Type B pancreatic cell (in vitro differentiated cells): ENCODE results near the gene MRPS15. TPM values are rescaled to one million over a fixed set of nuclear protein-coding genes. Genes with fewer than 3 reads are reported as not detected.
"Not testable (repeated sequence)": the region's sequence is repeated elsewhere in the genome, so short reads cannot be mapped to it uniquely, and the experiment has no call there.

Experiments used
- DNase-seq: peaks from one replicate; pipeline ENCODE4 v3.0.0; 2021; ENCODE audit warnings: mixed read lengths; ENCODE audit not compliant: unreplicated experiment; ENCODE audit errors: extremely low spot score
- H3K27ac Mint-ChIP-seq: 2 replicates; pipeline ENCODE4 v1.8.0; 2021; ENCODE audit warnings: mild to moderate bottlenecking, mixed read lengths
- H3K27me3 Mint-ChIP-seq: 2 replicates; pipeline ENCODE4 v1.8.0; 2021; ENCODE audit warnings: mixed read lengths
- H3K36me3 Mint-ChIP-seq: 2 replicates; pipeline ENCODE4 v1.8.0; 2021; ENCODE audit warnings: mixed read lengths
- H3K4me1 Mint-ChIP-seq: one replicate; pipeline ENCODE4 v1.8.0; 2021; ENCODE audit warnings: mixed read lengths; ENCODE audit not compliant: unreplicated experiment
- H3K4me3 Mint-ChIP-seq: 2 replicates; pipeline ENCODE4 v1.8.0; 2021; ENCODE audit warnings: mild to moderate bottlenecking, mixed read lengths
- H3K9me3 Mint-ChIP-seq: 2 replicates; pipeline ENCODE4 v1.8.0; 2021; ENCODE audit warnings: mixed read lengths
- CTCF ChIP-seq: fragments of 200-600 bp; sonication (generic); conservative IDR thresholded peaks from 2 replicates; pipeline ENCODE4 v1.5.0; 2021; ENCODE audit warnings: antibody characterized with exemption, mild to moderate bottlenecking
- total RNA-seq: library from RNA; stranded (reverse); gene quantifications from 2 replicates; pipeline ENCODE4 v1.2.1, GENCODE V29; 2021; ENCODE audit warnings: low replicate concordance

The MRPS15 gene
- total RNA-seq, 1 donor from 2014 or later: 69.4 TPM

GRCh38 chr1:36508257-36508656 lies 44.1 kb upstream of the MRPS15 start:
- Mint-ChIP-seq H3K27ac (no peak overlapping the region), H3K9me3 (no peaks in the 10 kb centered on the region), H3K27me3 (peaks cover 8% of the 10 kb centered on the region), H3K4me3 (no peak overlapping the region), H3K4me1 (no peaks in the 10 kb centered on the region), H3K36me3 (no peaks in the 10 kb centered on the region)
- TF ChIP-seq CTCF: no peak
- no peak for DNase-seq

GRCh38 chr1:36506276-36506920 lies 42.2 kb upstream of the MRPS15 start:
- no peak for TF ChIP-seq CTCF
- Mint-ChIP-seq H3K36me3 (no peaks in the 10 kb centered on the region), H3K27ac (no peak overlapping the region), H3K27me3 (peaks cover 15% of the 10 kb centered on the region), H3K4me3 (no peak overlapping the region), H3K4me1 (no peaks in the 10 kb centered on the region), H3K9me3 (no peaks in the 10 kb centered on the region)
- no peak for DNase-seq

- H3K27ac Mint-ChIP-seq: no peak overlapping the region
- TF ChIP-seq CTCF: no peak
- no peak overlapping the region for H3K4me3 Mint-ChIP-seq
- peaks cover 15% of the 10 kb centered on the region for H3K27me3 Mint-ChIP-seq
- no peaks in the 10 kb centered on the region for H3K4me1 Mint-ChIP-seq
- H3K9me3 Mint-ChIP-seq: no peaks in the 10 kb centered on the region
- no peaks in the 10 kb centered on the region for H3K36me3 Mint-ChIP-seq
- DNase-seq: no peak
These were observed 39.5 kb upstream of the MRPS15 start for GRCh38 chr1:36503733-36504132.

GRCh38 chr1:36503159-36503558 lies 39.0 kb upstream of the MRPS15 start:
- peaks cover 15% of the 10 kb centered on the region for H3K27me3 Mint-ChIP-seq
- H3K27ac Mint-ChIP-seq: no peak overlapping the region
- TF ChIP-seq CTCF: no peak
- no peaks in the 10 kb centered on the region for H3K4me1 Mint-ChIP-seq
- H3K9me3 Mint-ChIP-seq: no peaks in the 10 kb centered on the region
- H3K4me3 Mint-ChIP-seq: no peak overlapping the region
- DNase-seq: no peak
- H3K36me3 Mint-ChIP-seq: no peaks in the 10 kb centered on the region

GRCh38 chr1:36502616-36503015 lies 38.4 kb upstream of the MRPS15 start:
- H3K9me3 Mint-ChIP-seq: no peaks in the 10 kb centered on the region
- no peaks in the 10 kb centered on the region for H3K36me3 Mint-ChIP-seq
- H3K27ac Mint-ChIP-seq: no peak overlapping the region
- TF ChIP-seq CTCF: no peak
- DNase-seq: no peak
- H3K27me3 Mint-ChIP-seq: peaks cover 15% of the 10 kb centered on the region
- H3K4me3 Mint-ChIP-seq: no peak overlapping the region
- H3K4me1 Mint-ChIP-seq: no peaks in the 10 kb centered on the region

- H3K27ac Mint-ChIP-seq, H3K4me3 Mint-ChIP-seq, H3K36me3 Mint-ChIP-seq, H3K4me1 Mint-ChIP-seq, DNase-seq, H3K9me3 Mint-ChIP-seq: not testable (repeated sequence)
- H3K27me3 Mint-ChIP-seq: peaks cover 15% of the 10 kb centered on the region
These were observed 37.7 kb upstream of the MRPS15 start for GRCh38 chr1:36501911-36502310.
